ENCODE data around the gene EPG5. TPM values are rescaled to one million over a fixed set of nuclear protein-coding genes. Genes with fewer than 3 reads are reported as not detected.

Gene EPG5
- total RNA-seq, 2 experiments from 2014 or later = 22.7 to 24.5 TPM

DNA sequence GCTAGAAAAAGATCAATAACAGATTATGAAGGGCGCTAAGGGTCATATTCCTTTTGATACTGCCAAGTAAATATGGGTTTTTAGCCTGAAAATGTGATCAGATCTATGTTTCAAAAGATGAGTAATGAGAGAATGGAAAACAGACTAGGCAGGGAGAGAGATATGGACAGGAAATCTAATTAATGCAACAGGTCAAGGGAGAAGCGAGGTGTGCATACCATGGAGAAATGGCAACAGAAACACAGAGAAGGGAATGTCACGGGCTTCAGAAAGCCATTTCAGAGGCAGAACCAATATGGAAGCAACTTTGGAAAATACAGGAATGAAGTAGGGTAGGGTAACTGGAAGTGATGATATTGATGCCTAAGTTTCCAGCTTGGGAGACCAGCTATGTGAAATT is 72.3 kb downstream of the EPG5 start:
- no peak overlapping the region for H3K4me3 Mint-ChIP-seq
- CTCF ChIA-PET = interaction anchor here (1.3 to 5.6 kb wide), 3 partner anchors 14 to 15 kb away, joined by 4 to 27 read pairs (median 4); no protein-coding TSS in a partner anchor
- ATAC-seq (no peak), DNase-seq (no peak)
- H3K9me3 Mint-ChIP-seq (ENCODE audit: low read depth) = no peaks in the 10 kb centered on the region
- peaks cover 6% of the 10 kb centered on the region for H3K4me1 Mint-ChIP-seq
- H3K36me3 Mint-ChIP-seq = peaks cover 21% of the 10 kb centered on the region
- H3K27ac Mint-ChIP-seq = no peak overlapping the region
- no peaks in the 10 kb centered on the region for H3K27me3 Mint-ChIP-seq

DNA sequence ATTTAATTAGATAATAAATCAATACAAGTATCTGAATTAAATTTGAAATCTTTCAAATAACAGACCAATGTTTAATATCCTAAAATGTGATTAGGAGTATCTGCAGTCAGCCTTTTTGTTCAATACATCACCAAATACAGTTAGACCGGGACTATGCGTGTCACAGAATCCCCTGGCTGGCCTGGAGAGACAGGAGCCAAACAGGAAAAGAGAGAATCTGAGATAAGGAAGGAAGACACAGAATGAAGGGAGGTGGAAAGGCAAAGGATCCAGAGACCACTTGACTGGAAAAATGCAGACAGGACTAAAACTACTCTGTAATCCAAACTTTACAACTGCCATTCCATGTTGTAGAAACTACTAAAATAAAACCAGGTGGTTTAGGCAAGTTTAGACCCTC is 75.3 kb downstream of the EPG5 start:
- Mint-ChIP-seq H3K4me3 (no peak overlapping the region), H3K4me1 (peaks cover 6% of the 10 kb centered on the region), H3K36me3 (peaks cover 9% of the 10 kb centered on the region), H3K27ac (no peak overlapping the region), H3K9me3 (ENCODE audit: low read depth) (no peaks in the 10 kb centered on the region), H3K27me3 (no peaks in the 10 kb centered on the region)
- CTCF ChIA-PET = interaction anchor here (0.7 to 5.6 kb wide), 4 partner anchors 11 to 182 kb away, joined by 3 to 27 read pairs (median 5); no protein-coding TSS in a partner anchor
- DNase-seq (no peak), ATAC-seq (no peak)

DNA sequence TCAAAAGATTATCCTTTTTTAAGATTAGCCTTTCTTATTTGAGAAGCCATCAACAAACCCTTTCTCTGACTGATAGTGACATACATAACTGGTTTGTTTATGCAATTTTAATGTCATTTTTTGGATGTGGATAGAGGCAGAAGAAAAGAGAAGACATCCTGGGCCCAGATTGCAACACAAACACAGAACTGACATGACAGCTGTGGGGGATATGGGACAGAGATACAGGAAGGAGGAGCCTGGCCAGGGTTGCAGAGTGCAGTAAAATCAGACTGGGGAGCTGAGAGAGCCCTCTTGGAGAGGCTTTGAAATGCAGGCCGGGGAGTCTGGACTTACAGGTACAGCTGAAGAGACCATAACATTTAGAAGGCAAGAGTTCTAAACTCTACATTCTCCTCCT is 76.5 kb downstream of the EPG5 start:
- Mint-ChIP-seq H3K36me3 (peaks cover 13% of the 10 kb centered on the region), H3K27ac (no peak overlapping the region), H3K4me1 (peaks cover 3% of the 10 kb centered on the region), H3K9me3 (ENCODE audit: low read depth) (no peaks in the 10 kb centered on the region), H3K4me3 (no peak overlapping the region), H3K27me3 (no peaks in the 10 kb centered on the region)
- DNase-seq = no peak
- ATAC-seq = no peak
- CTCF ChIA-PET = interaction anchor here (0.9 to 5.6 kb wide), 4 partner anchors 10 to 226 kb away, joined by 3 to 27 read pairs (median 4); no protein-coding TSS in a partner anchor

DNA sequence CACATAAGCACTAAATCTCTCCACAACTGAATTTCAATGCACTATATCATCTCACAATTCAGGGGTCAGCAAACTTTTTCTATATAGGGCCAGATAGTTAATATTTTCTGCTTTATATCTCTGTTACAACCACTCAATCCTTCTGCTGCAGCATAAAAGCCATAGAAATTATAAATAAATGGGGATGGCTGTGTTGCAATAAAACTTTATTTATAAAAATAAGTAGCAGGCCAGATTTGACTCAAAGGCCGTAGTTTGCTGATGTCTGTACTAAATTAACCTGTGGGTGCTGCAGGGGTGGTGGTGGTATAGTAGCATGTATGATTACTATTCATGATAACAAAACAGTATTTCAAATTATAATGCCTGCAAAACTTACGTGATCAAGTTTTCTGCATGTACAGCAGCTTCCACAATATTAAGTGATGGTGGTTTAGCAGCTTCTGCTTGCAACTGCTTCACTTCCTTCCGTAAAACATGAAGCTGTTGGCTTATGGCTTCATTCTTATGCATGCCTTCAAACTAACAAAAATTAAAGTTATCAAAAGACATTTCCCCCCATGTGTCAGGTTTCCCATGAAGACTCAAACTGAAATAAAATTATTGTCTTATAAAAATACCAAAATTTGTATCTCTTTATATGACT is 77.6 kb downstream of the EPG5 start:
- H3K4me1 Mint-ChIP-seq = no peaks in the 10 kb centered on the region
- H3K9me3 Mint-ChIP-seq (ENCODE audit: low read depth) = no peaks in the 10 kb centered on the region
- H3K27me3 Mint-ChIP-seq = no peaks in the 10 kb centered on the region
- no peak for DNase-seq
- no peak overlapping the region for H3K4me3 Mint-ChIP-seq
- peaks cover 7% of the 10 kb centered on the region for H3K36me3 Mint-ChIP-seq
- no peak for ATAC-seq
- H3K27ac Mint-ChIP-seq = no peak overlapping the region
- CTCF ChIA-PET = interaction anchor here (1.1 kb wide), 1 partner anchor 21 kb away, joined by 3 read pairs; no protein-coding TSS in a partner anchor

DNA sequence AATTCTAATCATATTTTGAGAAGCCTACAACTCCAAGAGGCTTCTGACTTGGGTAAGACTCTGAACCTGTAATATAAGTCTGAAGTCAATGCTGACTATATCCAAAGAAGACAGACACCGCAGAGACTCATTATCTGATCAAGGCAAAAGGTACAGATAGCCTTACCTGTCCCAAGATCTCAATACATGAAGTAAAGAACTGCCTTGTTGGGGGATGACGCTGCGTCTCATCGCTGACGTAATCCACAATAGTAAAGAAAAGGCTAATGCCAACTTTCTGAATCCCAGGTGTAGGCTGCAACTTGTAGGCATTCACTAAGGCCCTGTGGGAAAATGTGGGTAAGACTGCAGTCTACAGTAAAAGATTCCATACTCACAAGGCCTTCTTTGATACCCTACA is 79.5 kb downstream of the EPG5 start:
- CTCF ChIA-PET = interaction anchor here (1.0 kb wide), 1 partner anchor 8 kb away, joined by 3 read pairs; no protein-coding TSS in a partner anchor
- Mint-ChIP-seq H3K36me3 (peaks cover 13% of the 10 kb centered on the region), H3K4me1 (no peaks in the 10 kb centered on the region), H3K9me3 (ENCODE audit: low read depth) (no peaks in the 10 kb centered on the region), H3K4me3 (no peak overlapping the region), H3K27me3 (no peaks in the 10 kb centered on the region), H3K27ac (no peak overlapping the region)
- DNase-seq (no peak), ATAC-seq (no peak)

DNA sequence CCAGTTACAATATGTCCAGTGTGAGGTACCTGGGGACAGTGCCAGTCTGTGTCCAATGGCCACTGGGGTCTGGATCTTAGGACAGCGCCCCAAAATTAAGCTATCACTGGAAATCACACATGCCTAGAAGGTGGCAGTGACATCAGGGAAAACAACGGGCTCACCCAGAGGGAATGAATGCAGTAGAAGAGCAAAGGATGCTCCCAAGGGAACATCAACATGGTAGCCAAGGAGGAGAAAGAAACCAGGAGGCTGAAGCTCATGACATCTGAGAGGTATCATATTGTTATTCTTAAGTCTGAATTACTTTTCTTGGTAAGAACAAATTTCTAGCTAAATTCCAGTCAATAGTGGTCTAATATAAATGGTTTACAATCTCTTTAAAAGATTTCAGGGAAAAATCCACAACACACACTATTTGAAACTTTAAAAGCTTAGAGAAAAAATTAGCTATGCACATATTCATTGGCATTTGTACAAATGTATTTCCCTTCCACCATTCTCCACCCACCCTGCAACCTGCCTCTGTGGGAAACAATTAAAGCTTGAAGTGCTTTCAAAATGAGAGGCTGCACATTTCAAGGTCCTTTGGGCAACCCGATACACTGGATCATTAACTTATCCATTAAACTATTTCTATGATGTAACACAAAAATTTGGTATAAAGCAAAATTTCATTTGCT is 86.1 kb downstream of the EPG5 start:
- Mint-ChIP-seq H3K27me3 (no peaks in the 10 kb centered on the region), H3K27ac (no peak overlapping the region), H3K9me3 (ENCODE audit: low read depth) (no peaks in the 10 kb centered on the region), H3K4me3 (no peak overlapping the region), H3K4me1 (peaks cover 5% of the 10 kb centered on the region), H3K36me3 (peaks cover 26% of the 10 kb centered on the region)
- ATAC-seq = no peak
- no peak for DNase-seq
- CTCF ChIA-PET = interaction anchor here (0.7 to 6.6 kb wide), 16 partner anchors 12 to 260 kb away, joined by 3 to 130 read pairs (median 6); partner anchors contain the start of gene SLC14A1

DNA sequence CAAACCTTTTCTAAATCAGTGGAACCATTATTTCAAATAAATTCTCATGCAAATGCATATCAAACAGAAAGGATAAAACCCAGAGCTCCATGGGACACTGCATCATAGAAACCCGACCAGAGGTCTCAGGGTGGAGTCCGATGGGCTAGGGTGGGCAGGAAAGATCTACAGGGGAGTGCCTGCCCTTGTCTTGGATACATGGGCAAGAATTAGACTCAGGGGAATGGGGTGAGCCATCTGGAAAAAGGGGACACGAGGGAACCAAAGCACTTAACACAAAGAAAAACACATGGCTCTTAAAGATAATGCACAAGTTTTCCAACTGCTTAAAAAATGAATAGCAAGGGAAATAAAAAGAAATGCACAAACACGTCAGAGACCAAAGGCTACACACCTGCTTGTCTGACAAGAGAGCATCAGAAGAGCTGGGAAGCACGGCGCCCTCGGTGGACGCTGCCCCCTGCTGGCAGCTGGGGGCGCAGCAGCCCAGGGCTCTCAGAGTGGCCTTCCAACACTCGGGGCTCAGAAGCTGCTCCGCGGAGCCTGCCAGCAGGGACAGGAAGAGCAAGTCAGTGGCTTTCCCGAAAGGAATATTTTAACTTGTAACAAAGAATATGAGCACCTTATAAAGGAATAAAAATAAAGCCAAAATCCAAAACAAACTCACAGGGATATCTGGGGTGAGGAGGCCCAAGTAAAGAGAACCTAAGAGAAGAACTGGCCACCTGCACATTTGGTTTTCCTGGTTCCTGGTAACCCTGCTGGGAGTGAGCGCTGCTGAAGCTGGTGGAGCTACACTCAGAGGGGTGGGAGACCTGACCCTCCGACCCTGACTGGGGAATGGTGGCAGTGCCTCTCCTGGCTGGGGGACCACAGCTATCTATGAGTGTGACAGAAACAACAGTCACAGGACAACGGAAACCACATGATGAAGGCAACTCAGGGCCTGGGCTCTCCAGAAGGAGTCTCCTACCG is 87.2 kb downstream of the EPG5 start:
- Mint-ChIP-seq H3K36me3 (peaks cover 31% of the 10 kb centered on the region), H3K27me3 (no peaks in the 10 kb centered on the region), H3K27ac (no peak overlapping the region), H3K4me3 (no peak overlapping the region), H3K9me3 (ENCODE audit: low read depth) (peaks cover 4% of the 10 kb centered on the region), H3K4me1 (peaks cover 10% of the 10 kb centered on the region)
- DNase-seq (peak; percentile 71), ATAC-seq (peak; percentile 91)
- CTCF ChIA-PET = interaction anchor here (0.8 to 6.6 kb wide), 40 partner anchors 8 to 259 kb away, joined by 3 to 130 read pairs (median 5); partner anchors contain the start of gene SLC14A1

DNA sequence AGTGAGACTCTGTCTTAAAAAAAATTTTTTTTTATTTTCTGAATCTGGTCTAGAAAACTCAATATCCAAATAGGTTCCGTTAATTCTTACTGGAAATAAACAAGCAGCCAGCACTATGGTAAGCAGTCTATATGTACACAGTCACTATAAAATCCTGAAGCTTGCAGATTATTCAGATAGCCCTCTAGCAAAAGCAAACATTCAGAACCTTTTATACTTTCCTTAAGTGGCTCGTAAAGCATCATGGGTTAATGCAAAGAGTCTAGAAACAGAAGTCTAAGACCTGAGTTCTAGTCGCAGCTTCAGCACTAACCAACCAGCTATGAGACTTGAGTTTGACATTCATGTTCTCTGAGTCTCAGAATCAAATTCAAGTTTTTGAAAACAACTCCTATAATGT is 89.7 kb downstream of the EPG5 start:
- Mint-ChIP-seq H3K27ac (no peak overlapping the region), H3K36me3 (peaks cover 48% of the 10 kb centered on the region), H3K27me3 (no peaks in the 10 kb centered on the region), H3K4me1 (peaks cover 28% of the 10 kb centered on the region), H3K9me3 (ENCODE audit: low read depth) (peaks cover 16% of the 10 kb centered on the region), H3K4me3 (no peak overlapping the region)
- DNase-seq = no peak
- no peak for ATAC-seq
- CTCF ChIA-PET = interaction anchor here (1.3 to 6.6 kb wide), 6 partner anchors 29 to 256 kb away, joined by 3 to 130 read pairs (median 27); partner anchors contain the start of gene SLC14A1

DNA sequence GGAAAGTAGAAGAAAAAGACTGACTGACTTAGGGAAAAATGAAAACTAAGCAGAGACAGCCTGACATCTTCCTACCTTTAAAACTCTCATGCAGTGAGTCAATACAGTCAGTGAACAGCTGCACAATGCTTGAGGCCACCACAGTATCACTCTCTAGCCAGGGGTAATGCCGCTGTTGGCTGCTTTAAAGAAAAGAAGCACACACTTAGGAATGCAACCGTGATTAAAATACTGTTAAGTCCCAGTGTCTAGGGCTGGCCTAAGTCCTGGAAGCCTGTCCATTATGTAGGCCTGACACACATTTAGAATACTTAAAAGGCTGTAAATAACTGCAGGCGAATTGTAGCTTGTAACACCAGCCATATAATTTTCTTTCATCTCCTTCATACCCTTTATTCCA is 91.0 kb downstream of the EPG5 start:
- no peak overlapping the region for H3K27ac Mint-ChIP-seq
- H3K4me3 Mint-ChIP-seq = no peak overlapping the region
- peaks cover 16% of the 10 kb centered on the region for H3K9me3 Mint-ChIP-seq (ENCODE audit: low read depth)
- DNase-seq (no peak), ATAC-seq (no peak)
- CTCF ChIA-PET = interaction anchor here (1.2 to 6.6 kb wide), 3 partner anchors 98 to 212 kb away, joined by 3 to 130 read pairs (median 4); no protein-coding TSS in a partner anchor
- H3K4me1 Mint-ChIP-seq = peaks cover 28% of the 10 kb centered on the region
- H3K27me3 Mint-ChIP-seq = no peaks in the 10 kb centered on the region
- H3K36me3 Mint-ChIP-seq = peaks cover 56% of the 10 kb centered on the region

DNA sequence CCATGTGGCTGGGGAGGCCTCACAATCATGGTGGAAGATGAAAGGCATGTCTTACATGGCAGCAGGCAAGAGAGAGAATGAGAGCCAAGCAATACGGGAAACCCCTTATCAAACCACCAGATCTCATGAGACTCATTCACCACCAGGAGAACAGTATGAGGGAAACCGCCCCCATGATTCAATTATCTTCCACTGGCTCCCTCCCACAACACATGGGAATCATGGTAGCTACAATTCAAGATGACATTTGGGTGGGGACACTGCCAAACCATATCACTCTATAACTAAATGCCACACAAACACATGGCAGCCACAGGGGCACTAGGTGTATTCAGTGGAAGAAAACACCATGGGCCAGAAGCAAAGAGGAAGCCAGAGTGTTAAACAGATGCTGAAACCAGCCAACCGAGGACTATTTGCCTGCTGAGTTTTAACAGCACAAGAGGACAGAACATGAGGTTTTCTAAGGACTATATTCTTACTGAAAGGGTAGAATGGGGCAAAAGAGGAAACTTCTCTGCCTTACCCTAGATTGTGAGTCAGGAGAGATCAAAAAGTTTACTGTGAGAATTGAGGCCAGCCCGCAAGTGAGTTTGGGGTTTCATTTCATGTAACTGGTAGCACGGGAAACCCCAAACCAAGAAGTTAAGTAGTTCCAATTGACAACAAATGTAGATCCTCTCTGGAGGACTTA is 92.5 kb downstream of the EPG5 start:
- Mint-ChIP-seq H3K4me3 (no peak overlapping the region), H3K36me3 (peaks cover 71% of the 10 kb centered on the region), H3K27ac (peak overlapping the region; percentile 86), H3K4me1 (peaks cover 24% of the 10 kb centered on the region), H3K9me3 (ENCODE audit: low read depth) (peaks cover 16% of the 10 kb centered on the region), H3K27me3 (no peaks in the 10 kb centered on the region)
- ATAC-seq (peak; percentile 88), DNase-seq (peak; percentile 81)
- CTCF ChIA-PET = interaction anchor here (0.9 to 1.3 kb wide), 2 partner anchors 100 to 210 kb away, joined by 3 read pairs; no protein-coding TSS in a partner anchor

DNA sequence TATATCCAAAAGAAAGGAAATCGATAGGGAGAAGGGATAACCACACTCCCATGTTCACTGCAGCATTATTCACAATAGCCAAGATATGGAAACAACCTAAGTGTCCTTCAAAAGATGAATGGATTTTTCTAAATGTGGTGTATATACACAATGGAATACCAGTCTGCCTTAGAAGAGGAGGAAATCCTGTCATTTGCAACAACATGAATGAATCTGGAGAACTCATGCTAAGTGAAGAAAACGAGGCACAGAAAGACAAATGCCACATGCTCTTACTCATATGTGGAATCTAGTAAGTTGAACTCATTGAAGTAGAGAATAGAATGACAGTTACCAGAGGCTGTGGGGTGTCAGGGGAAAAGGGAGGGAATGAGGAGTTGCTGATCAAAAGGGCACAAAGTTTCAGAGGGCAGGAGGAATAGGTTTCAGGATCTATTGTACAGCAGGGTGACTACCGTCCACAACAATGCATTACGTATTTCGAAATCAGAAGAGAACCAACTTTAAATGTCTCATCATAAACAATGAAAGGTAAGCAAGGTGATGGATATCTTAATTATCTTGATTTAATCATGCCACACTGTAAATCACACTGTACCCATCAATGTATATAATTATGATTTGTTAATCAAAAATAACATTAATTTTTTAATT is 95.6 kb downstream of the EPG5 start:
- no peak for ATAC-seq

DNA sequence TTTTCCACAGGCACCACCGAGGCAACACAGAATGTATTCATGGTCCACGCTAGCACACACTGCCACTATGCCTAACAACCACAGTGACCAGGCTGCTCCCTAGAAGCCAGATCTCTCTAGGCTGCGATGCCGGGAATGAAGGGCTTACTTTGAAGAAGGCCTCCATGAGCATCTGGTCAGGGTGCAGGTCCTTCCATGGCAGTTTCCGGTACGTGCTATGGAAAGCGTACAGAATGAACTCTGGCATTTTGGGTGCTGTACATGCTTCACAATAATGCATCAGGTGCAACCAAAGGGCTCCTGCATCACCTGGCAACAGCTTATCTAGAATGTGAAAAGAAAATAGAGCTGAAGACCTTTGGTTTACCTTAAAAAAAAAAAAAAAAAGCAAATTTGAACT is 96.7 kb downstream of the EPG5 start:
- ATAC-seq = no peak
- CTCF ChIA-PET = interaction anchor here (1.5 to 2.4 kb wide), 3 partner anchors 9 to 183 kb away, joined by 3 to 12 read pairs (median 5); no protein-coding TSS in a partner anchor
- H3K27ac Mint-ChIP-seq = no peak overlapping the region

More for the DNA sequence above, 95.6 kb downstream of the EPG5 start:
- peaks cover 81% of the 10 kb centered on the region for H3K36me3 Mint-ChIP-seq
- no peak overlapping the region for H3K27ac Mint-ChIP-seq
- peaks cover 16% of the 10 kb centered on the region for H3K9me3 Mint-ChIP-seq (ENCODE audit: low read depth)
- H3K27me3 Mint-ChIP-seq = no peaks in the 10 kb centered on the region
- no peak for DNase-seq
- no peak overlapping the region for H3K4me3 Mint-ChIP-seq
- CTCF ChIA-PET = no interaction called here
- peaks cover 23% of the 10 kb centered on the region for H3K4me1 Mint-ChIP-seq

More for the DNA sequence above, 96.7 kb downstream of the EPG5 start:
- no peak for DNase-seq
- H3K4me3 Mint-ChIP-seq = no peak overlapping the region
- peaks cover 81% of the 10 kb centered on the region for H3K36me3 Mint-ChIP-seq
- H3K9me3 Mint-ChIP-seq (ENCODE audit: low read depth) = peaks cover 14% of the 10 kb centered on the region
- peaks cover 22% of the 10 kb centered on the region for H3K4me1 Mint-ChIP-seq
- no peaks in the 10 kb centered on the region for H3K27me3 Mint-ChIP-seq
